Measurements from ENCODE around the gene BCL2L12. TPM values are rescaled to one million over a fixed set of nuclear protein-coding genes. Genes with fewer than 3 reads are reported as not detected.

Gene BCL2L12
- polyA plus RNA-seq, 1 experiment, result 21.5 TPM

- no peaks in the 10 kb centered on the region for H3K27me3 ChIP-seq (ENCODE audit: control insufficient read depth, insufficient read depth, low read length)
- DNase-seq (ENCODE audit: low read depth), result no peak
- peaks cover 60% of the 10 kb centered on the region for H3K36me3 ChIP-seq (ENCODE audit: control insufficient read depth, insufficient read depth, low read length)
- CTCF ChIA-PET, result interaction anchor here (1.2 to 2.6 kb wide), 3 partner anchors 12 to 18 kb away, joined by 4 to 8 read pairs (median 4); no protein-coding TSS in a partner anchor
- H3K4me3 ChIP-seq (ENCODE audit: low read depth, low read length), result no peak overlapping the region
- POLR2A ChIA-PET, result no interaction called here
- TF ChIP-seq CTCF (IDR thresholded peaks at IDR 0.05; ENCODE audit: insufficient read depth, low read depth, low read length), result no peak
Observed at GRCh38 chr19:49656456-49657109, 9.2 kb upstream of the BCL2L12 start.

DNA sequence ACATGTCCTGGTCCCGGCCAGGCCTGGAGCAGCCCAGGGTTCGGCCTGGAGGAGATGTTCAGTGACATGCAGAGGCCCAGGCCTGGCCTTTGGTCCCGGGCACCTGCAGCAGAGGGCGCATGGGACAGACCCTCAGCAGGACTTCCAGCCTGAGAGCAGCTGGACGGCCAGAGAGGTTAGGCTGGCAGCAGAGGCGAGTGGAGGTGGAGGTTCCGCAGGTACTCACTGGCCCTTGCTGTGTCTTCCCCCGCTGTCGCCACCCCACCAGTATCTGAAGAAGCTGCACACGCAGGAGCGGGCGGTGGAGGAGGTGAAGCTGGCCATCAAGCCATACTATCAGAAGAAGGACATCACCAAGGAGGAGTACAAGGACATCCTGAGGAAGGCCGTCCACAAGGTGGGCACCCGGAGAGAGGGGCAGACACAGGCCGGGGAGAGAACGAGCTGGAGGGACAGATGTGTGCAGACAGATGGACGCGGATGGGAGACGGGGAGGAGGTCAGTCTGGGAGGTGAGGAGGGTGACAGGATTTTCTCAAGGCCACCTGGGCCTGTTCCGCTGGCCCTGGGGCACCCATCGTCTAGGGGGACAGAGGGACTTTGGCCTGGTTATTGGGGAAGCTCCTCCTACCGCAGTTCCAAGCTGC, 8.1 kb upstream of the BCL2L12 start:
- DNase-seq (ENCODE audit: low read depth), result no peak
- POLR2A ChIA-PET, result no interaction called here
- Histone ChIP-seq H3K4me3 (ENCODE audit: low read depth, low read length) (no peak overlapping the region), H3K36me3 (ENCODE audit: control insufficient read depth, insufficient read depth, low read length) (peaks cover 58% of the 10 kb centered on the region), H3K27me3 (ENCODE audit: control insufficient read depth, insufficient read depth, low read length) (no peaks in the 10 kb centered on the region)
- CTCF ChIA-PET, result interaction anchor here (1.2 to 2.6 kb wide), 3 partner anchors 13 to 17 kb away, joined by 4 to 8 read pairs (median 4); no protein-coding TSS in a partner anchor
- TF ChIP-seq CTCF (IDR thresholded peaks at IDR 0.05; ENCODE audit: insufficient read depth, low read depth, low read length), result no peak

DNA sequence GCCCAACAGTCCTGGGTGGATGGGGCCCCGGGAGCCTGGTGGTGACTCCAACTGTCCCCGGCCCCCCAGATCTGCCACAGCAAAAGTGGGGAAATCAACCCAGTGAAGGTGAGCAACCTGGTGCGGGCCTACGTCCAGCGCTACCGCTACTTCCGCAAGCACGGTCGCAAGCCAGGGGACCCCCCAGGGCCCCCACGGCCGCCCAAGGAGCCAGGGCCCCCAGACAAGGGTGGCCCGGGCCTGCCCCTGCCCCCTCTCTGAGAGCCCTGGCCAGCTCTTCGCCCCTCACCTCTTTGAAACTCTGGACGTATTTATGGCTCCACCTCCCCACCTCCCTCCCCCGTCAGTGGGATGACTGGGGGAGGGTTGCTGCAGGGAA, 7.6 kb upstream of the BCL2L12 start:
- ChIA-PET POLR2A (no interaction called here), CTCF (interaction anchor here (1.2 to 2.6 kb wide), 3 partner anchors 15 to 32 kb away, joined by 4 to 8 read pairs (median 4); no protein-coding TSS in a partner anchor)
- no peak overlapping the region for H3K4me3 ChIP-seq (ENCODE audit: low read depth, low read length)
- DNase-seq (ENCODE audit: low read depth), result no peak
- no peaks in the 10 kb centered on the region for H3K27me3 ChIP-seq (ENCODE audit: control insufficient read depth, insufficient read depth, low read length)
- peaks cover 60% of the 10 kb centered on the region for H3K36me3 ChIP-seq (ENCODE audit: control insufficient read depth, insufficient read depth, low read length)
- TF ChIP-seq CTCF (IDR thresholded peaks at IDR 0.05; ENCODE audit: insufficient read depth, low read depth, low read length), result no peak

DNA sequence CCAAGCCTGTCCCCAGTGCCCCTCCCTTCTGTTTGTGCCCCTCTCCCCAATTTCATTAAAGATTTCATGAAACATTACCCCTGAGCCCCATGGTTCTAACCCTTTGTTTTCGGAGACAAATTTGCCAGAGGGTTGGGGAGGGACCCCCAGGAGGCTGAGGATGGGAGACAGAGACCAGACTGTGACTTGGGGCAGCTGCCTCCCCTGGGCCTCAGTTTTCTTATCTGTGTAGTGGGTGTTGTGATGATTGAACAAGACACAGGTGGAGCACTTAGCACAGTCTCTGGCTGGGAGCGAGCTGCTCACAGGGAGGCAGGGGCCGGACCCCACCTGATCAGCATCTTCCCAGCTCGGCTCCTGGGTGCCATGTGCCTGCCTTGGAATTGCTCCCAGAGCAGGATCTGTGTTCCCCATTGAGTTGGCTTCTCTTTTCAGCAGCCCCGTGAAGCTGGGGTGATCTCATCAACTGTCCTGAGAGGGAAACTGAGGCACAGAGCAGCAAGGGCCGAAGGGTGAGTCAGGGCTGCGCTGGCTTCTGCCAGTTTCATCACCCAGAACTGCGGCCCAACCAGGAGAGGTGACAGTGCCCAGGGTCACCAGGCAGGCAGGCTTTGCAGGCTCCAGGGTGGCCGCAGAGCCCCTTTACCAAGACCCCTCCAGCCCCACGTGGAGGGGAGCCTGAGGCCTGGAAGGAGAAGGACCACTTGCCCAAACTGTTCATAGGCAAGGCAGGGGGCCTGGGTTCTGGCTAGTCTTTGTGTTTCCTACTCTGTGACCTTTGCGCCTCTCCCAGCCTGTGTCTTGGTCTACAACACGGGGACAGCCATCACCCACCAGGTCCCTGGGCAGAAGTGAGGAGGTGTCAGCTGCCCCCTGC, 6.9 kb upstream of the BCL2L12 start:
- no peaks in the 10 kb centered on the region for H3K27me3 ChIP-seq (ENCODE audit: control insufficient read depth, insufficient read depth, low read length)
- ChIA-PET POLR2A (interaction anchor here (0.5 kb wide), 1 partner anchor 17 kb away, joined by 3 read pairs; the partner anchor contains the start of gene SCAF1), CTCF (interaction anchor here (1.2 kb wide), 1 partner anchor 31 kb away, joined by 4 read pairs; no protein-coding TSS in a partner anchor)
- H3K36me3 ChIP-seq (ENCODE audit: control insufficient read depth, insufficient read depth, low read length), result peaks cover 56% of the 10 kb centered on the region
- no peak overlapping the region for H3K4me3 ChIP-seq (ENCODE audit: low read depth, low read length)
- TF ChIP-seq CTCF (IDR thresholded peaks at IDR 0.05; ENCODE audit: insufficient read depth, low read depth, low read length), result no peak
- DNase-seq (ENCODE audit: low read depth), result no peak
